Measurements from ENCODE around the gene RARB.

The RARB gene

DNA sequence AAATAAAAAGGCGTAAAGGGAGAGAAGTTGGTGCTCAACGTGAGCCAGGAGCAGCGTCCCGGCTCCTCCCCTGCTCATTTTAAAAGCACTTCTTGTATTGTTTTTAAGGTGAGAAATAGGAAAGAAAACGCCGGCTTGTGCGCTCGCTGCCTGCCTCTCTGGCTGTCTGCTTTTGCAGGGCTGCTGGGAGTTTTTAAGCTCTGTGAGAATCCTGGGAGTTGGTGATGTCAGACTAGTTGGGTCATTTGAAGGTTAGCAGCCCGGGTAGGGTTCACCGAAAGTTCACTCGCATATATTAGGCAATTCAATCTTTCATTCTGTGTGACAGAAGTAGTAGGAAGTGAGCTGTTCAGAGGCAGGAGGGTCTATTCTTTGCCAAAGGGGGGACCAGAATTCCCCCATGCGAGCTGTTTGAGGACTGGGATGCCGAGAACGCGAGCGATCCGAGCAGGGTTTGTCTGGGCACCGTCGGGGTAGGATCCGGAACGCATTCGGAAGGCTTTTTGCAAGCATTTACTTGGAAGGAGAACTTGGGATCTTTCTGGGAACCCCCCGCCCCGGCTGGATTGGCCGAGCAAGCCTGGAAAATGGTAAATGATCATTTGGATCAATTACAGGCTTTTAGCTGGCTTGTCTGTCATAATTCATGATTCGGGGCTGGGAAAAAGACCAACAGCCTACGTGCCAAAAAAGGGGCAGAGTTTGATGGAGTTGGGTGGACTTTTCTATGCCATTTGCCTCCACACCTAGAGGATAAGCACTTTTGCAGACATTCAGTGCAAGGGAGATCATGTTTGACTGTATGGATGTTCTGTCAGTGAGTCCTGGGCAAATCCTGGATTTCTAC is at the start of gene RARB:
TSS of gene RARB (plus strand) at position 322 of the 847 bp plus-strand sequence. CDS start at position 791, 469 bp downstream.
- TF ChIP-seq, protein P1, sequence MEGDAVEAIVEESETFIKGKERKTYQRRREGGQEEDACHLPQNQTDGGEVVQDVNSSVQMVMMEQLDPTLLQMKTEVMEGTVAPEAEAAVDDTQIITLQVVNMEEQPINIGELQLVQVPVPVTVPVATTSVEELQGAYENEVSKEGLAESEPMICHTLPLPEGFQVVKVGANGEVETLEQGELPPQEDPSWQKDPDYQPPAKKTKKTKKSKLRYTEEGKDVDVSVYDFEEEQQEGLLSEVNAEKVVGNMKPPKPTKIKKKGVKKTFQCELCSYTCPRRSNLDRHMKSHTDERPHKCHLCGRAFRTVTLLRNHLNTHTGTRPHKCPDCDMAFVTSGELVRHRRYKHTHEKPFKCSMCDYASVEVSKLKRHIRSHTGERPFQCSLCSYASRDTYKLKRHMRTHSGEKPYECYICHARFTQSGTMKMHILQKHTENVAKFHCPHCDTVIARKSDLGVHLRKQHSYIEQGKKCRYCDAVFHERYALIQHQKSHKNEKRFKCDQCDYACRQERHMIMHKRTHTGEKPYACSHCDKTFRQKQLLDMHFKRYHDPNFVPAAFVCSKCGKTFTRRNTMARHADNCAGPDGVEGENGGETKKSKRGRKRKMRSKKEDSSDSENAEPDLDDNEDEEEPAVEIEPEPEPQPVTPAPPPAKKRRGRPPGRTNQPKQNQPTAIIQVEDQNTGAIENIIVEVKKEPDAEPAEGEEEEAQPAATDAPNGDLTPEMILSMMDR (IDR thresholded peaks at IDR 0.05; ENCODE audit: control extremely low read depth, extremely low read depth, low read depth, missing control alignments) = no peak
- ChIA-PET CTCF (interaction anchor here (0.6 kb wide), 1 partner anchor 13 kb away, joined by 3 read pairs; no protein-coding TSS in a partner anchor), POLR2A (no interaction called here)
- peak; percentile 29 for DNase-seq (ENCODE audit: extremely low spot score)

- CTCF ChIA-PET = interaction anchor here (0.9 to 1.7 kb wide), 2 partner anchors 11 to 43 kb away, joined by 3 read pairs; no protein-coding TSS in a partner anchor
- POLR2A ChIA-PET = no interaction called here
- TF ChIP-seq, protein P1 (IDR thresholded peaks at IDR 0.05; ENCODE audit: control extremely low read depth, extremely low read depth, low read depth, missing control alignments) = no peak
- DNase-seq (ENCODE audit: extremely low spot score) = no peak
These were observed 49.2 kb upstream of the RARB start for GRCh38 chr3:25378786-25379311.

DNA sequence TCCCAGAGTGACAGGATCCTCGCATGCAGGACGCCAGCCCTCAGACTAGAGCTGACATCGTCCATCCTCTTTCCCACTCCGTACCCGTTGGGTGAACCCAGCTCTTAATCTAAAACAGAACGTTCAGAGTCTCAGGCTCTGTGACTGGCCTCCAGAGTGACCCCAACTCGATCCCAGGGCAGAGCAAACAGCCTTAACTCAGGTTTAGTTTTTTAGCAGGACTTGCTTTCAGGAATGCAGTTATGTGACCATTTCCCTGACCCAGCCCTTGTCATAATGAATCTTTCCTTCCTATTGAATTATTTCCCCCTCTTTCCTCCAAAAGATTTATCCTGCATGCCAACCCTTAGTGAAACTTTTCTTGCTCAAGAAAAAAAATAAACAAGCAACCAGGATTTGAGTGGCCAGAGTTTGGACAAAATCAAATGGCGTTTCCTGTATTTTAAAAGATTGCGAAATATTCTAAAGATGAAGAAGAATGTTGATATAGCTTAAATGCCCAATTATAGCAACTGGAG is 47.8 kb upstream of the RARB start:
- POLR2A ChIA-PET = no interaction called here
- no peak for DNase-seq (ENCODE audit: extremely low spot score)
- TF ChIP-seq, protein P1 (IDR thresholded peaks at IDR 0.05; ENCODE audit: control extremely low read depth, extremely low read depth, low read depth, missing control alignments) = no peak
- CTCF ChIA-PET = interaction anchor here (0.7 to 1.7 kb wide), 3 partner anchors 8 to 41 kb away, joined by 3 read pairs; no protein-coding TSS in a partner anchor

- ChIA-PET POLR2A (no interaction called here), CTCF (interaction anchor here (1.0 to 1.3 kb wide), 2 partner anchors 8 to 10 kb away, joined by 3 read pairs; no protein-coding TSS in a partner anchor)
- TF ChIP-seq, protein P1 (IDR thresholded peaks at IDR 0.05; ENCODE audit: control extremely low read depth, extremely low read depth, low read depth, missing control alignments) = no peak
- no peak for DNase-seq (ENCODE audit: extremely low spot score)
These were observed 47.0 kb upstream of the RARB start for GRCh38 chr3:25381083-25381482.

DNA sequence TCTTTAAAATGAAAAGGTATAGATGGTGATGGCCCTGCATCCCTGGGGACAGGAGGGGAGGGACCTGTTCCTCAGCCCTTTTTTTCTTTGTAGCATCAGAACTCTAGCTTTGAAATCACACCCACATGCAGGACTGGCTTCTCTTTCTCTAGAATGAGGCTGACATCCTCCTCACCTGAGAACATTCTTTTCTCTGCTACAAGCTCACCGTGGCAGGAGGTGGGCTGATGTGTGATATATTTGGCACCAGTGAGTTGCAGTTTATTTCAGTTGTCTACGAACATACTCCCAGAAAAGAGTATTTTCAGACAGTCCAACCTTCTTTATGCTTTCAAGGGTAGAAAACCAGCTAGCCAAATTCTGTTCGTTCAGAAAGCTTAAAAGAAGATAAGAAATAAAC is 43.6 kb upstream of the RARB start:
- DNase-seq (ENCODE audit: extremely low spot score) = no peak
- TF ChIP-seq, protein P1 (IDR thresholded peaks at IDR 0.05; ENCODE audit: control extremely low read depth, extremely low read depth, low read depth, missing control alignments) = no peak
- ChIA-PET CTCF (interaction anchor here (0.9 kb wide), 1 partner anchor 40 kb away, joined by 3 read pairs; no protein-coding TSS in a partner anchor), POLR2A (no interaction called here)

GRCh38 chr3:25385807-25386460 is 42.1 kb upstream of the RARB start:
- TF ChIP-seq, protein P1 (IDR thresholded peaks at IDR 0.05; ENCODE audit: control extremely low read depth, extremely low read depth, low read depth, missing control alignments) = no peak
- POLR2A ChIA-PET = interaction anchor here (0.6 kb wide), 1 partner anchor 905 kb away, joined by 3 read pairs; no protein-coding TSS in a partner anchor
- CTCF ChIA-PET = no interaction called here
- no peak for DNase-seq (ENCODE audit: extremely low spot score)

Measured in GM10248 (cell line).